ENCODE measurements around the gene HTRA3. TPM values are rescaled to one million over a fixed set of nuclear protein-coding genes. Genes with fewer than 3 reads are reported as not detected.

HTRA3 gene
- total and polyA plus RNA-seq, 3 donors from 2014 or later, result 6.1 to 17.3 (median 12.2) TPM

DNA sequence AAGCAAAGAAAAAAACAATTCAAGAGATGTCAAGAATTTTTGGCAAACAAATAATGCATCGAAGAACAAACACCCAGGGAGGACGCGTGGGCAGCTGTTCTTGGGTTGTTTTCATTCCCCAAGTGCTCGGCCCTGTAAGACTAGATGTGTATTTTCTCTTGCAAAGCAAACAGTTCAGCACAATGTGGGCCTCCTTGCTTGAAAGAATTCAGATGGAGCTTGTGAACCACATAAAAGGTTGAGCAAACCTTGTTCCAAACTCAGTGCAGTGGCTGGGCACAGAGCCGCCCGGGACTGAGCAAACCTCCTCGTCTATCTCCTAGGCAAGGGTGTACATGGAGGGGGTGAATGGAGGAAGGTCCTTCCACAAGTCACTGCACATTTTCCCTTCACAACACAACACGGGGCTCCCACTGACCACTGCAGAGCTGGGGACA is 82.4 kb downstream of the HTRA3 start:
- DNase-seq, result peak; percentile 65
- Histone ChIP-seq H3K4me3 (no peak overlapping the region), H3K27me3 (no peaks in the 10 kb centered on the region), H3K9me3 (no peaks in the 10 kb centered on the region), H3K27ac (no peak overlapping the region), H3K36me3 (ENCODE audit: low read depth, missing control alignments) (no peaks in the 10 kb centered on the region), H3K4me1 (peaks cover 29% of the 10 kb centered on the region)
- intact Hi-C loops (cut with DNase I; ENCODE audit: low total_unique reads), result no loop called here
- WGBS, 2 donors, result 22 to 42% methylated on average over 8 of the region's 8 CpGs
- TF ChIP-seq POLR2A (IDR thresholded peaks at IDR 0.05), result no peak
- TF ChIP-seq, protein P1, sequence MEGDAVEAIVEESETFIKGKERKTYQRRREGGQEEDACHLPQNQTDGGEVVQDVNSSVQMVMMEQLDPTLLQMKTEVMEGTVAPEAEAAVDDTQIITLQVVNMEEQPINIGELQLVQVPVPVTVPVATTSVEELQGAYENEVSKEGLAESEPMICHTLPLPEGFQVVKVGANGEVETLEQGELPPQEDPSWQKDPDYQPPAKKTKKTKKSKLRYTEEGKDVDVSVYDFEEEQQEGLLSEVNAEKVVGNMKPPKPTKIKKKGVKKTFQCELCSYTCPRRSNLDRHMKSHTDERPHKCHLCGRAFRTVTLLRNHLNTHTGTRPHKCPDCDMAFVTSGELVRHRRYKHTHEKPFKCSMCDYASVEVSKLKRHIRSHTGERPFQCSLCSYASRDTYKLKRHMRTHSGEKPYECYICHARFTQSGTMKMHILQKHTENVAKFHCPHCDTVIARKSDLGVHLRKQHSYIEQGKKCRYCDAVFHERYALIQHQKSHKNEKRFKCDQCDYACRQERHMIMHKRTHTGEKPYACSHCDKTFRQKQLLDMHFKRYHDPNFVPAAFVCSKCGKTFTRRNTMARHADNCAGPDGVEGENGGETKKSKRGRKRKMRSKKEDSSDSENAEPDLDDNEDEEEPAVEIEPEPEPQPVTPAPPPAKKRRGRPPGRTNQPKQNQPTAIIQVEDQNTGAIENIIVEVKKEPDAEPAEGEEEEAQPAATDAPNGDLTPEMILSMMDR (IDR thresholded peaks at IDR 0.05), result no peak

- TF ChIP-seq, protein P1 (IDR thresholded peaks at IDR 0.05), result no peak
- TF ChIP-seq POLR2A (IDR thresholded peaks at IDR 0.05), result no peak
- Histone ChIP-seq H3K27me3 (no peaks in the 10 kb centered on the region), H3K9me3 (no peaks in the 10 kb centered on the region), H3K4me3 (no peak overlapping the region), H3K27ac (no peak overlapping the region), H3K4me1 (peaks cover 28% of the 10 kb centered on the region), H3K36me3 (ENCODE audit: low read depth, missing control alignments) (no peaks in the 10 kb centered on the region)
- DNase-seq, result peak; percentile 36
- 62 to 65% methylated on average over 11 to 20 of the region's 20 CpGs for WGBS, 2 donors
- intact Hi-C loops (cut with DNase I; ENCODE audit: low total_unique reads), result no loop called here
Measured at GRCh38 chr4:8352368-8353157, 83.0 kb downstream of the HTRA3 start.

DNA sequence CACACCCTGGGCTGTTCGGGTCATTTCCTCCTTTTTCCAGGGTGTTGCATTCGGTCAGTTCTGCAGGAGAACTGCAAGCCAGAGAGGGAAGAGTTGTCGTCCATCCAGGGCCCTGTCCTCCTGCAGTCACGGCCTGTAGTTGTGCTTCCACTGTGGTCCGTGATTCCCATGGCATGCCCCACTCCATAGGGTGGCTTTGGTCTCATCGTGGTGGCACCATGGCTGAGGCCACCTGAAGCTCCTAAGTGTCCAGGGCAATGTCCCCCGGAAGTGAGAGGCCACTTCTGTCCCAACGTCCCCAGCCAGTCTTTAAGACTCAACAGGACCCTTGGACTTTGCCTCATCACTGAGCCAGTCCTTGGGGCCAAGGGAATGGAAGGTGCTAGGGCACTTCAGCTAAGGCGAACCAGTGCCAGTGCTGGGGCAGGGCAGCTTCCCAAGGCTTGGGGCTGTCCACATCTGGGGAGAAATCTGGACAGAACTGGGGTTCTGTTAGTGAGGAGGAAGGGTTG is 83.7 kb downstream of the HTRA3 start:
- Histone ChIP-seq H3K36me3 (ENCODE audit: low read depth, missing control alignments) (no peaks in the 10 kb centered on the region), H3K4me3 (no peak overlapping the region), H3K27me3 (no peaks in the 10 kb centered on the region), H3K4me1 (peaks cover 28% of the 10 kb centered on the region), H3K27ac (no peak overlapping the region), H3K9me3 (no peaks in the 10 kb centered on the region)
- WGBS, 2 donors, result 82 to 89% methylated on average over 7 to 9 of the region's 9 CpGs
- TF ChIP-seq, protein P1 (IDR thresholded peaks at IDR 0.05), result no peak
- no peak for TF ChIP-seq POLR2A (IDR thresholded peaks at IDR 0.05)
- intact Hi-C loops (cut with DNase I; ENCODE audit: low total_unique reads), result no loop called here
- DNase-seq, result no peak

DNA sequence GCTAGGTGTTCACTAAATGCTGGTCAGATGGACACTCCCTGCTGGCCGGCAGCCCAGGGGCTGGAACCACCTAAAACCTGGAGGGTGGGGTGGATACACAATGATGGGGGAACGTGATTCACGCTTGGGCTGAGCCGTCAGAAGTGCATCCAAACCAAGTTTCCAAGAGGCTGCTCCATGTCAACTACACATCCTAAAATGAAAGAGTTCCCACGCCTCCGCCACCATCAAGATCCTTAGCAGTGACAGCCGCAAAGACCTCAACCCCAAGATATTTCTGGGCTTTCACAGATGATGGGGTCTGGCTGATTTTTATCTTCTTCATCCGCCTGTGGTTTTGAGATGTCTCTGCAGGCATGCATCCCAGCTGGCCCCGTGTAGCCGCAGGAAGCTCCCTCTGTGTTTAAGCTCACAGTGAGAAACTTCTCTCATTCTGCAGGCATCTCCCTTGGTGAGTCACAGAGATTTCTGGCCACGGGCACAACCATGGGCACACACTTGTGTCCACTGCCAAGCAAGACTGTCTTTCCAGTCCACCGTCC is 84.4 kb downstream of the HTRA3 start:
- Histone ChIP-seq H3K27me3 (no peaks in the 10 kb centered on the region), H3K36me3 (ENCODE audit: low read depth, missing control alignments) (no peaks in the 10 kb centered on the region), H3K4me1 (peaks cover 28% of the 10 kb centered on the region), H3K4me3 (no peak overlapping the region), H3K27ac (no peak overlapping the region), H3K9me3 (no peaks in the 10 kb centered on the region)
- DNase-seq, result no peak
- WGBS, 2 donors, result 86 to 94% methylated on average over 12 of the region's 12 CpGs
- no peak for TF ChIP-seq POLR2A (IDR thresholded peaks at IDR 0.05)
- TF ChIP-seq, protein P1 (IDR thresholded peaks at IDR 0.05), result no peak
- intact Hi-C loops (cut with DNase I; ENCODE audit: low total_unique reads), result no loop called here
